Measurements from ENCODE around the gene ZNF804B.

ZNF804B gene

DNA sequence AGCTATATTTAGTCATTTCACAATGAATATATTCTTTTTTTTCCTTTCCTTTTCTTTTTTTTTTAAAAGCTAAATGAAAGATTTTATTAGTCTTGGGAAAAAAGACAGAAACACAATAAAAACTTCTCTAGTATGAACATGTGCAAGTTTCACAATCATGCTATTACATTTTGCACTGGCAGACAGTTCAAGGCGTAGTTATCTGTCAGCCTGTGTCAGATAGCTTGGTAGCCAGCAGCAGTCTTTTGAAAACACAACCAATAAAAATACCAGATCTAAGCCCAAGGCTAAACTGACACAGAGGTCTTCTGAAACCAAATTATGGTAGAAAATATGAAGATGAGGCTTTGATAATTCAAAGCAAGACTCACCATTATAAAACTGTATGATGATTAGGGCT is 241.8 kb downstream of the ZNF804B start:
- H3K79me2 ChIP-seq (ENCODE audit: insufficient read depth, low read length) = no peaks in the 10 kb centered on the region
- no peaks in the 10 kb centered on the region; the same call in 1 of the 2 replicates for H3F3A ChIP-seq (ENCODE audit: low read depth)
- no peaks in the 10 kb centered on the region for H3K9me3 ChIP-seq (ENCODE audit: insufficient read depth, low read depth, low read length)
- H3K9ac ChIP-seq (ENCODE audit: low read depth, low read length, poor library complexity, severe bottlenecking) = no peak overlapping the region
- H4K20me1 ChIP-seq (ENCODE audit: insufficient read depth, low read length, poor library complexity, severe bottlenecking) = no peaks in the 10 kb centered on the region
- no peaks in the 10 kb centered on the region for H3K4me1 ChIP-seq (ENCODE audit: insufficient read depth, low read length, poor library complexity, severe bottlenecking)
- H3K4me2 ChIP-seq (ENCODE audit: low read depth, low read length, poor library complexity, severe bottlenecking) = no peak overlapping the region
- no peaks in the 10 kb centered on the region for H3K9me2 ChIP-seq (replicated peaks; ENCODE audit: low read depth, low read length)
- no peak overlapping the region for H2AFZ ChIP-seq (ENCODE audit: low read length)
- H3K4me3 ChIP-seq (ENCODE audit: low read length, poor library complexity, severe bottlenecking) = no peak overlapping the region
- TF ChIP-seq, protein P1, sequence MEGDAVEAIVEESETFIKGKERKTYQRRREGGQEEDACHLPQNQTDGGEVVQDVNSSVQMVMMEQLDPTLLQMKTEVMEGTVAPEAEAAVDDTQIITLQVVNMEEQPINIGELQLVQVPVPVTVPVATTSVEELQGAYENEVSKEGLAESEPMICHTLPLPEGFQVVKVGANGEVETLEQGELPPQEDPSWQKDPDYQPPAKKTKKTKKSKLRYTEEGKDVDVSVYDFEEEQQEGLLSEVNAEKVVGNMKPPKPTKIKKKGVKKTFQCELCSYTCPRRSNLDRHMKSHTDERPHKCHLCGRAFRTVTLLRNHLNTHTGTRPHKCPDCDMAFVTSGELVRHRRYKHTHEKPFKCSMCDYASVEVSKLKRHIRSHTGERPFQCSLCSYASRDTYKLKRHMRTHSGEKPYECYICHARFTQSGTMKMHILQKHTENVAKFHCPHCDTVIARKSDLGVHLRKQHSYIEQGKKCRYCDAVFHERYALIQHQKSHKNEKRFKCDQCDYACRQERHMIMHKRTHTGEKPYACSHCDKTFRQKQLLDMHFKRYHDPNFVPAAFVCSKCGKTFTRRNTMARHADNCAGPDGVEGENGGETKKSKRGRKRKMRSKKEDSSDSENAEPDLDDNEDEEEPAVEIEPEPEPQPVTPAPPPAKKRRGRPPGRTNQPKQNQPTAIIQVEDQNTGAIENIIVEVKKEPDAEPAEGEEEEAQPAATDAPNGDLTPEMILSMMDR (conservative IDR thresholded peaks at IDR 0.05; ENCODE audit: low read length) = no peak
- no peaks in the 10 kb centered on the region for H3K36me3 ChIP-seq (ENCODE audit: insufficient read depth, low read length)
- no peaks in the 10 kb centered on the region for H3K27me3 ChIP-seq (ENCODE audit: insufficient read depth, low read length, poor library complexity, severe bottlenecking)

DNA sequence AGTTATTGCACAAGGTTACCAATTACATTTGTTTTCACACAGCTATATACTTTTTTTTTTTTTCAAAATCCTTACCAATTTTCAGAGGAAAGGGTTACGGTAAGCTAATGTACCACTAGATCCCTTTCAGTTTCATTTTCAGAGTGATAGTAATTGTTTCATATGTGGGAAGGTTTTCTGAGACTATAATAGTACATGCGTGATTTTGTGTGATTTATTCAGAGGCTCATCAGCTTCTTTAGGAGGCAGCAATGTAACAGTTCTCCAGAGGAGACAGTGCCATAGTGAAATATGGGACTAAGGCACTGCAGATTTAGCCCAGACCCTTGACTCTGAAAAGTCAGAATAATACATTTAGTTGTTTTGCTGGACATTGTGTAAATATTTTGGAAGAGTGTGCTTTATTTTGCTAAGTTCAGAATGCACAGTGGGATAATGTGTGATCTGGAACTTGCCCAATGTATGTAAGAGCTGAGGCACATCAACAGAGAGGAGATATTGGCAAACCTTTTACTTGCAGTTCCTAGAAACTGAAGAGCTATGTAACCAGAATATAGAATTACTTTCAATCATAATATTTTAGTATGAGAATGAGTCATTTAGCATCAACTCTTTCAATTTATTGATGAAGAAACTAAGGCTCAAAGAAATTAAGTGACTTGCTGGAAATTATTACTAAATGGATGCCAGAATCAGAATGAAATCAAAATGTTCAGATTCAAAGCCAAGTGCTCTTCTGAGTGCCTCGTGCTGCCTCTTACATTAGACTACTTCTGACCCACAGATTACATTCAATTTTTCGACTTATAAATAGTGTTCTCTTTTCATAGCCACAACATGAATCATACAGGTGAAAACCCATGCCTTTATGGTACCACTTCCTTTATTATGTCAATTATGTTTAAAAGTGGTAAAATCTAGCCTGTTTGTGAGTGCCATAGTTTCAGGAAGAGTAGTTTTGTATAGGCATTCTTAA is 243.8 kb downstream of the ZNF804B start:
- no peaks in the 10 kb centered on the region; the same call in 1 of the 2 replicates for H3F3A ChIP-seq (ENCODE audit: low read depth)
- no peaks in the 10 kb centered on the region for H3K36me3 ChIP-seq (ENCODE audit: insufficient read depth, low read length)
- no peaks in the 10 kb centered on the region for H3K9me2 ChIP-seq (replicated peaks; ENCODE audit: low read depth, low read length)
- H3K4me3 ChIP-seq (ENCODE audit: low read length, poor library complexity, severe bottlenecking) = peak overlapping the region; percentile 66
- no peaks in the 10 kb centered on the region for H3K4me1 ChIP-seq (ENCODE audit: insufficient read depth, low read length, poor library complexity, severe bottlenecking)
- no peaks in the 10 kb centered on the region for H3K79me2 ChIP-seq (ENCODE audit: insufficient read depth, low read length)
- peak overlapping the region; percentile 57 for H3K4me2 ChIP-seq (ENCODE audit: low read depth, low read length, poor library complexity, severe bottlenecking)
- no peak overlapping the region for H3K9ac ChIP-seq (ENCODE audit: low read depth, low read length, poor library complexity, severe bottlenecking)
- H2AFZ ChIP-seq (ENCODE audit: low read length) = peak overlapping the region; percentile 55
- H3K27me3 ChIP-seq (ENCODE audit: insufficient read depth, low read length, poor library complexity, severe bottlenecking) = no peaks in the 10 kb centered on the region
- H4K20me1 ChIP-seq (ENCODE audit: insufficient read depth, low read length, poor library complexity, severe bottlenecking) = no peaks in the 10 kb centered on the region
- no peak for TF ChIP-seq EZH2phosphoT487 (IDR thresholded peaks at IDR 0.05; ENCODE audit: borderline replicate concordance)
- TF ChIP-seq, protein P1 (conservative IDR thresholded peaks at IDR 0.05; ENCODE audit: low read length) = no peak
- no peaks in the 10 kb centered on the region for H3K9me3 ChIP-seq (ENCODE audit: insufficient read depth, low read depth, low read length)

DNA sequence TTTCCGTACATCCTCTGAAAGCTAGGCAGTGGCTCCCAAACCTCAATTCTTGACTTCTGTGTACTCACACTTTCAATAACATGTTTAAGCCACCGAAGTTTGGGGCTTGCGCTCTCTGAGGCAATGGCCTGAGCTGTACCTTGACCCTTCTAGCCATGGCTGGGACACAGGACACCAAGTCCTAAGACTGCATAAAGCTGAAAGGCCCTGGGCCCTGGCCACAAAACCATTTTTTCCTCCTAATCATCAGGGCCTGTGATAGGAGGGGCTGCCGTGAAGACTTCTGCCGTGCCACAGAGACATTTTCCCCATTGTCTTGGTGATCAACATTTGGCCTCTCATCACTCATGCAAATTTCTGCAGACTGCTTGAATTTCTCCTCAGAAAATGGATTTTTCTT is 252.5 kb downstream of the ZNF804B start:
- H3K36me3 ChIP-seq (ENCODE audit: insufficient read depth, low read length) = no peaks in the 10 kb centered on the region
- H3K9me2 ChIP-seq (replicated peaks; ENCODE audit: low read depth, low read length) = no peaks in the 10 kb centered on the region
- no peak overlapping the region for H2AFZ ChIP-seq (ENCODE audit: low read length)
- no peaks in the 10 kb centered on the region for H3F3A ChIP-seq (ENCODE audit: low read depth)
- H3K4me2 ChIP-seq (ENCODE audit: low read depth, low read length, poor library complexity, severe bottlenecking) = no peak overlapping the region
- H3K4me3 ChIP-seq (ENCODE audit: low read length, poor library complexity, severe bottlenecking) = no peak overlapping the region
- H3K9ac ChIP-seq (ENCODE audit: low read depth, low read length, poor library complexity, severe bottlenecking) = no peak overlapping the region
- H3K27me3 ChIP-seq (ENCODE audit: insufficient read depth, low read length, poor library complexity, severe bottlenecking) = no peaks in the 10 kb centered on the region
- H3K9me3 ChIP-seq (ENCODE audit: insufficient read depth, low read depth, low read length) = no peaks in the 10 kb centered on the region
- H3K79me2 ChIP-seq (ENCODE audit: insufficient read depth, low read length) = no peaks in the 10 kb centered on the region
- H4K20me1 ChIP-seq (ENCODE audit: insufficient read depth, low read length, poor library complexity, severe bottlenecking) = no peaks in the 10 kb centered on the region
- TF ChIP-seq EZH2phosphoT487 (IDR thresholded peaks at IDR 0.05; ENCODE audit: borderline replicate concordance) = no peak
- TF ChIP-seq, protein P1 (conservative IDR thresholded peaks at IDR 0.05; ENCODE audit: low read length) = no peak
- no peaks in the 10 kb centered on the region for H3K4me1 ChIP-seq (ENCODE audit: insufficient read depth, low read length, poor library complexity, severe bottlenecking)

Measured in Loucy (cell line).